SK-N-MC (cell line): ENCODE data around the gene LGR4.
"Not testable (repeated sequence)": the region's sequence is repeated elsewhere in the genome, so short reads cannot be mapped to it uniquely, and the experiment has no call there.

Source experiments
- DNase-seq: peaks from one replicate; pipeline ENCODE4 v3.0.0-alpha.2; 2011; ENCODE audit warnings: low read depth, low spot score
- H3K27ac ChIP-seq: fragments of 200-600 bp; sonication (generic); 2 replicates; pipeline ENCODE4 v1.5.1; 2016; ENCODE audit warnings: mixed run types
- H3K36me3 ChIP-seq: fragments of 200-600 bp; sonication (generic); 2 replicates; pipeline ENCODE4 v1.6.1; 2017; ENCODE audit warnings: antibody characterized with exemption, low read length, mixed read lengths; ENCODE audit not compliant: insufficient read depth
- H3K4me3 ChIP-seq: fragments of 200-600 bp; sonication (generic); 2 replicates; pipeline ENCODE4 v1.5.1; 2016
- H3K9ac ChIP-seq: fragments of 200-600 bp; sonication (generic); 2 replicates; pipeline ENCODE4 v1.8.0; 2017; ENCODE audit warnings: mixed run types, mixed read lengths; ENCODE audit not compliant: insufficient read length
- H3K9me3 ChIP-seq: fragments of 200-600 bp; sonication (generic); 2 replicates; pipeline ENCODE4 v1.6.1; 2017; ENCODE audit warnings: low read depth, mild to moderate bottlenecking, antibody characterized with exemption, low read length, moderate library complexity, mixed read lengths
- EZH2 ChIP-seq: fragments of 200-600 bp; sonication (generic); IDR thresholded peaks from one replicate; pipeline ENCODE4 v1.6.1; 2017; ENCODE audit warnings: antibody characterized with exemption
- FOXP2 ChIP-seq: optimal IDR thresholded peaks from 2 replicates; pipeline ENCODE3; 2011; ENCODE audit warnings: mild to moderate bottlenecking, moderate library complexity; ENCODE audit not compliant: insufficient read depth; ENCODE audit errors: extremely low read length, control extremely low read depth
- POLR2AphosphoS5 ChIP-seq: IDR thresholded peaks from 2 replicates; pipeline ENCODE4 v1.6.1; 2012; ENCODE audit warnings: mild to moderate bottlenecking, low read depth, low read length, borderline replicate concordance

Gene LGR4, protein sequence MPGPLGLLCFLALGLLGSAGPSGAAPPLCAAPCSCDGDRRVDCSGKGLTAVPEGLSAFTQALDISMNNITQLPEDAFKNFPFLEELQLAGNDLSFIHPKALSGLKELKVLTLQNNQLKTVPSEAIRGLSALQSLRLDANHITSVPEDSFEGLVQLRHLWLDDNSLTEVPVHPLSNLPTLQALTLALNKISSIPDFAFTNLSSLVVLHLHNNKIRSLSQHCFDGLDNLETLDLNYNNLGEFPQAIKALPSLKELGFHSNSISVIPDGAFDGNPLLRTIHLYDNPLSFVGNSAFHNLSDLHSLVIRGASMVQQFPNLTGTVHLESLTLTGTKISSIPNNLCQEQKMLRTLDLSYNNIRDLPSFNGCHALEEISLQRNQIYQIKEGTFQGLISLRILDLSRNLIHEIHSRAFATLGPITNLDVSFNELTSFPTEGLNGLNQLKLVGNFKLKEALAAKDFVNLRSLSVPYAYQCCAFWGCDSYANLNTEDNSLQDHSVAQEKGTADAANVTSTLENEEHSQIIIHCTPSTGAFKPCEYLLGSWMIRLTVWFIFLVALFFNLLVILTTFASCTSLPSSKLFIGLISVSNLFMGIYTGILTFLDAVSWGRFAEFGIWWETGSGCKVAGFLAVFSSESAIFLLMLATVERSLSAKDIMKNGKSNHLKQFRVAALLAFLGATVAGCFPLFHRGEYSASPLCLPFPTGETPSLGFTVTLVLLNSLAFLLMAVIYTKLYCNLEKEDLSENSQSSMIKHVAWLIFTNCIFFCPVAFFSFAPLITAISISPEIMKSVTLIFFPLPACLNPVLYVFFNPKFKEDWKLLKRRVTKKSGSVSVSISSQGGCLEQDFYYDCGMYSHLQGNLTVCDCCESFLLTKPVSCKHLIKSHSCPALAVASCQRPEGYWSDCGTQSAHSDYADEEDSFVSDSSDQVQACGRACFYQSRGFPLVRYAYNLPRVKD

DNA sequence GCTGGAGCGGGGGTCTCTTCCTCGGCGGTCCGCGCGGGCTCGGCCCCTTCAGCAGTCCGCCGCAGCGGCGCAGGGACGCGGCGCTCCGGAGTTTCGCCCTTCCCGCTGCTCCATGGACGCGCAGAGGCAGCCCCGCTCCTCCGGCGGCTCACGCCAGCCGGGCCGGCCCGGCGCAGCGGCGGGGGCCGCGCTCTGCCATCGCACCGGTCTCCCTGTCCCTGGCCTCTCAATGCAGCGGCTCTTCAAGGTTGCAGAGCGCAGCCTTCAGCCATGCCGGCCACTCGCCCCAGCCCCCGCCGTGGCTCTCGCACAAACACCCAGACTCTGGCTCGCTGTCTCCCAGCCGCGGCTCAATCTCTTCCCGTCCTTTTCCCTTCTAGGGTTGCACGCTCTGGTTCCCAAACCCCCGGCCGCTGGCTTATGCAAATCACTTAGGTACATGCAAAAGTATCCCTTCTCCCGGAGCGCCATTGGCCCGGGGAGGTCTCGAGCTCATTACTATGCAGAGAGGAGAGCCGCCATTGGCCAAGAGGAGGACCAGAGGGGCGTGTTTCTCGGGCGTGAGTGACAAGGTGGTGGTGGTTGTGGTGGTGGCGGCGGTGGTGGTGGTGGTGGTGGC is at the start of gene LGR4:
Gene LGR4, minus strand, starts transcription at position 393 of the 619 bp plus-strand sequence. CDS start 488 bp downstream, outside the sequence.
- TF ChIP-seq FOXP2 = no peak
- peak; percentile 85 for TF ChIP-seq POLR2AphosphoS5

DNA sequence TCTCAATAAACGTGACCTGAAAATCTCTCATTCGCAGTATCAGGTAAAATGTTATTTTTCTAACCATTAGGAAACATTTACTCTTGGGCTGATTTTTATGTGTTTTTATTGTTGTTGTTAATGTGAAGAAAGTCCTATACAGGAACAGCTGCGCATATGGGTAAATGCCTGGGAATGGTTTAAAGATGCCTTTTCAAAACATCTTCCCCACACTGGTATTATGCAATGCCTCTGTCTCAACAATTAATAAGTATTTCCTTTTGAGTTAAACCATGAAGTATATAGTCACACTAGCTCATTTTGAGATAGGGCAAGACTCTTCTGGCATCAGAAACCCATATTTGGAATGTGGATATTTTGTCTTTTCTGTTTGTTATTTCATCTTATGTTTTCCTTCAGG is 47.6 kb upstream of the LGR4 start:
- Histone ChIP-seq H3K9me3 (no peaks in the 10 kb centered on the region), H3K9ac (no peak overlapping the region), H3K4me3 (no peak overlapping the region), H3K27ac (no peak overlapping the region), H3K36me3 (no peaks in the 10 kb centered on the region)
- no peak for DNase-seq
- TF ChIP-seq EZH2 = no peak
- TF ChIP-seq FOXP2 = no peak
- TF ChIP-seq POLR2AphosphoS5 = no peak

More for the DNA sequence above, at the start of gene LGR4:
- no peaks in the 10 kb centered on the region for H3K9me3 ChIP-seq
- H3K36me3 ChIP-seq = no peaks in the 10 kb centered on the region
- H3K9ac ChIP-seq = peak within 1 kb of the TSS; percentile 66
- H3K27ac ChIP-seq = no peak within 1 kb of the TSS
- peak within 1 kb of the TSS; percentile 84 for H3K4me3 ChIP-seq
- no peak for DNase-seq

DNA sequence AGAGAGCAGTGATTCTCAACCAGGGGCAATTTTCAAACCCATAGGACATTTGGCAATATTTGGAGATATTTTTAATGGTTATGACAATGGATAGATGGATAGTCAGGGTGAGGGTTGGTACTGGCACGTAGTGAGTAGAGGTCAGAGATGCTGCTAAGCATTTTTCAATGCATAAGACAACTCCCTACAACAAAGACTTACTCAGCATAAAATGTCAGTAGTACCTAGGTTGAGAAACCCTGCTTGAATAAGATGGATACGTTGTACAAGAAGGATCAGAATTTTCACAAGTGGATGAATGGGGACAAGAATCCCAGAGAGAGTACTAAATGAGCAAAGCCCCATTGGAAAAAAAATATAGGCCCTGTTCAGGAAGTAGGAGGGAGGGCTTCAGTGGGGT is 45.9 kb upstream of the LGR4 start:
- no peak overlapping the region for H3K4me3 ChIP-seq
- no peak for DNase-seq
- no peak overlapping the region for H3K9ac ChIP-seq
- TF ChIP-seq FOXP2 (no peak), EZH2 (no peak), POLR2AphosphoS5 (no peak)
- no peaks in the 10 kb centered on the region for H3K9me3 ChIP-seq
- no peak overlapping the region for H3K27ac ChIP-seq
- no peaks in the 10 kb centered on the region for H3K36me3 ChIP-seq

DNA sequence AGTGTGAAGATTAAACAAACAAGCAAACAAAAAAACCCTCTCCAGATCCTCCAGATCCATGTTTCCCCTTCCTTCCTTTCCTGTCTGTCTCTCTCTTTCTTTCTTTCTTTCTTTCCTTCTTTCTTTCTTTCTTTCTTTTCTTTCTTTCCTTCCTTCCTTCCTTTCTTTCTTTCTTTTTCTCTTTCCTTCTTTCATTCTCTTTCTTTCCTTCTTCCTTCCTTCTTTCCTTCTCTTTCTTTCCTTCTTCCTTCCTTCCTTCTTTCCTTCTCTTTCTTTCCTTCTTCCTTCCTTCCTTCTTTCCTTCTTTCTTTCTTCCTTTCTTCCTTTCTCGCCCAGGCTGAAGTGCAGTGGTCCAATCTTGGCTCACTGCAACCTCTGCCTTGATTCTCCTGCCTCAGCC is 44.9 kb upstream of the LGR4 start:
- not testable (repeated sequence) for H3K36me3 ChIP-seq, H3K9me3 ChIP-seq, DNase-seq, H3K27ac ChIP-seq, H3K9ac ChIP-seq, H3K4me3 ChIP-seq

DNA sequence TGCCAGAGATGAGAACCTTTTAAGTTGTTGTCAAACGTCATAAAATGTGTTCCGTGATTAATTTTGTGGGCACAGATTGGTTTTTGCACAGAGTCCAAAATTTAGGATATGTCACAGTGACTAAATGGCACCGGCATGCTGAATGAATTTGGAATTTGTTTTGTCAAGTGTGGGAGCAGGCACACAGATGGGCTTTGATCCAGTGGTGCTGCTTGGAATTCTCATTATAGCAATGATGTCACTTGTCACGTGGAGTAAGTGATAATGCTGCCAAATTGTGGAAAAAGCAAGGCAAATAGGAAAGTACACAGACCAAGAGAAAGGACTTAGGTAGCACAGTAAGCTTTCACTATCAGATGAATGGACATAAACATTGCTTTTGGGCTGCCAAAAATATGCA is 42.0 kb upstream of the LGR4 start:
- H3K9ac ChIP-seq = no peak overlapping the region
- H3K9me3 ChIP-seq = no peaks in the 10 kb centered on the region
- H3K4me3 ChIP-seq = no peak overlapping the region
- no peaks in the 10 kb centered on the region for H3K36me3 ChIP-seq
- no peak overlapping the region for H3K27ac ChIP-seq
- no peak for DNase-seq
- TF ChIP-seq FOXP2 (no peak), EZH2 (no peak), POLR2AphosphoS5 (no peak)

DNA sequence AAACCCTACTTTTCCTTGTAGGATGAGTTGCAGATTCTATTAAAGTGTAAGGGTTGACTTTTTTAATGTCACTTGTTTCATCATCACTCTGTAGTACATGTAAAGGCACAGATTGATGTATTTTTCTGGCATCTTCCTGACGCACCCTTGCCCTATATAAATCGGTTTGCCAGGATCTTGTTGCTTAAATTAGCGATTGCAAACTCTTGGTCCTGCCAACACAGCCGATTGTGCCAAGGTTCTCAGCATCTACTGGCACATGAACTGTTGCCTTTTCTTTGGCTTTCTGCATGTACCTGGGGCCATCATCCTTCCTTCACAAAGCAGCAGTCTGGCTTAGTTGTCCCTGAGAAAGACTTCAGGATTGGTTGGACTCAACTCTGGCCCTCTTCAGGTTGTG is 41.5 kb upstream of the LGR4 start:
- no peak for DNase-seq
- no peak overlapping the region for H3K27ac ChIP-seq

DNA sequence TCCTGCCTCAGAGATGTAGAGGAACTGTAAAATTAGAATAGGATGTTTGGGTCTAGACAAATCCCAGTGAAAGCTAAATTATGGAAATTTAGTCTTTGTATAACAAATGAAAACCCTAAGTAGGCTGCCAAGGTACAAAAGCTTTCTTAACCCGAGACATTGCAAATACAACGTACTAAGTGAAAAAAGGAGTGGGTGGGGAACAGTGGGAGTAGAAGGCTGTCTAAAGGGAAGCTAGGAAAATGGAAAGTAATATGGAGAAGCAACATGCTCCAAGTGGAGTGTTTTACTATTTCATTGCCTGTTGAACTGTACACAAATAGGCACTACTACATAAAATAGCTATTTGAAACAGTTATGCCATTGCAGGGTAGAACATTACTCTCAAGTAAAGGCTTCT is 40.8 kb upstream of the LGR4 start:
- DNase-seq = no peak
- no peak overlapping the region for H3K9ac ChIP-seq
- TF ChIP-seq POLR2AphosphoS5 = no peak
- TF ChIP-seq EZH2 = no peak
- no peak for TF ChIP-seq FOXP2
- H3K9me3 ChIP-seq = no peaks in the 10 kb centered on the region
- no peak overlapping the region for H3K4me3 ChIP-seq
- no peaks in the 10 kb centered on the region for H3K36me3 ChIP-seq
- H3K27ac ChIP-seq = no peak overlapping the region

More for the DNA sequence above, 41.5 kb upstream of the LGR4 start:
- H3K36me3 ChIP-seq = no peaks in the 10 kb centered on the region
- H3K4me3 ChIP-seq = no peak overlapping the region
- H3K9me3 ChIP-seq = no peaks in the 10 kb centered on the region
- no peak overlapping the region for H3K9ac ChIP-seq
- no peak for TF ChIP-seq FOXP2
- no peak for TF ChIP-seq EZH2
- TF ChIP-seq POLR2AphosphoS5 = no peak

DNA sequence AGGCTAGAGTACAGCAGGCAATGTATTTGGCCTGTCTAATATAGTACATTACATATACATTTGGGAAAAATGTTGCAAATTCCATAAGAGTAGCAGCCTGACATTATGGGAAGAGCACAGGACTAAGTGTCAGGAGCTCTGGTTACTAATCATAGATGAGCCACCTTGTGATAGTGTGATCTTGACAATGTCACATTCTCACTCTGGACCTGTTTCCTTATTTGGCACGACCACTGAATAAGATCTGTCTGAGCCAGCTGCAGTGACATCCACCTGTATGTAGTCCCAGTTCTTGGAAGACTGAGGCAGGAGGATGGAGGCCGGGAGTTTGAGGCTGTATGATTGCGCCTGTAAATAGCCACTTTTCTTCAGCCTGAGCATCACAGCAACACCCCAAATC is 39.6 kb upstream of the LGR4 start:
- no peak for TF ChIP-seq POLR2AphosphoS5
- no peak for TF ChIP-seq FOXP2
- TF ChIP-seq EZH2 = no peak
- H3K36me3 ChIP-seq = no peaks in the 10 kb centered on the region
- H3K9me3 ChIP-seq = no peaks in the 10 kb centered on the region
- H3K27ac ChIP-seq = no peak overlapping the region
- H3K4me3 ChIP-seq = no peak overlapping the region
- no peak overlapping the region for H3K9ac ChIP-seq
- DNase-seq = no peak
